Esophagus mucosa (tissue), 1 donor: ENCODE data around the gene ZNF592. TPM values are rescaled to one million over a fixed set of nuclear protein-coding genes. Genes with fewer than 3 reads are reported as not detected.

Experiments
- ATAC-seq: fragments of 200-7000 bp; cut with Tn5 transposase; one replicate; pipeline ENCODE4 v1.9.1; 2020
- total RNA-seq: library from RNA; stranded (reverse); gene quantifications from one replicate; pipeline ENCODE4 v1.2.4, GENCODE V29; 2023
- donor health status: DM: yes; HTN: yes; CAD: no.

Gene ZNF592
- total RNA-seq, 1 donor from 2014 or later: 12.6 TPM

DNA sequence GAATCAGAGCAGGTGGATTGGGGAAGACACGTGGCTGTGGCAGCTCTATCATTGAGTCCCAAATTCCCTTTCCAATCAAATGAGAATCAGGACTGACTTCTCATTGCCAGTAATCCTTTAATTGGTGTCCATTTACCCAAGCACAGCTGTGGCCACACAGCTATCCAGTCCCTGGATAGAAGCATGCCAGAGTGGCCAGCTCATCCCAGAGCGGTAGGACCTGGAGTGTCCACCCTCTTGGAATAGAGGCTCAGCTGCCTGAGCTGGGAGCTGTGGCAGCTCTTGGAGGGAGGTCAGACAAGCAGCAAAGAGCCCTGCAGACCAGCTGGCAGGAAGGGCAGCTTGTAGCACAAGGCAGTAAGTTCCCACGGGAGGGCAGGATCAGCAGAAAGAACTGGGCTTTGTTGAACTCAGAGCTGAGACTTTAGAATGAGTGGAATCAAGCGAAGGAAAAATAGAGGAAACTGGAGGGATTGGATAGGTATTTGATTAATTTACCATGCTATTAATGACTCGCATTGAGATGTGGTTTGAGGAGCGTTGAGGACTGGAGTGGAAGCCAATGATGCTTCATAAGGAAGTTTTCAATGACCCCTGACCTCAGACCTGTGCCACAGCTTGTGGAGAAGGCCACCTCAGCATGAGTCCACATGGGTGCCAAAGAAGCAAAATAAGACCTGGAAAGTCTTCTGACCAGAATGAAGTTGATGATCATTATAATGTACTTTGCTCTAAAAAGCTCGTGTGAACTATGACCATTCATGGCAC, 61.9 kb downstream of the ZNF592 start:
- no peak for ATAC-seq

DNA sequence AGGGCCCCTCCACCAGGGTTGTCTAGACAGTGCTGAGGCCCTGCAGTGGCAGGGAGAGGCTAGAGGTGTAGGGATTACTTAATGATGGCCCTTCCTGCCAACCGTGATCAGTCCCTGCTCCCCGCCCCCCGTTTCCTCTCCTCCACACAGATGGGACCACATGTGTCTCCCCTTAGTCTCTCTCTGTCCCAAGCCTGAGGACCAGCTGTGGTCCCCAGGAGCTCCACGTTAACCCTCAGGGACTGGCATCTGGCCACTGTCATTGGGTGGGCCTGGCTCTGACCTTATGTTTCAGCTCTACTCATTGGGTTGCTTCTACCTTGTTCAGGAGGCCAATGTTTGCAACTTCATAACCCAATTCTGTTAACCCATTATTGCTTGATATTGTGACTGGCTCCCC, 62.8 kb downstream of the ZNF592 start:
- peak; percentile 36 for ATAC-seq

DNA sequence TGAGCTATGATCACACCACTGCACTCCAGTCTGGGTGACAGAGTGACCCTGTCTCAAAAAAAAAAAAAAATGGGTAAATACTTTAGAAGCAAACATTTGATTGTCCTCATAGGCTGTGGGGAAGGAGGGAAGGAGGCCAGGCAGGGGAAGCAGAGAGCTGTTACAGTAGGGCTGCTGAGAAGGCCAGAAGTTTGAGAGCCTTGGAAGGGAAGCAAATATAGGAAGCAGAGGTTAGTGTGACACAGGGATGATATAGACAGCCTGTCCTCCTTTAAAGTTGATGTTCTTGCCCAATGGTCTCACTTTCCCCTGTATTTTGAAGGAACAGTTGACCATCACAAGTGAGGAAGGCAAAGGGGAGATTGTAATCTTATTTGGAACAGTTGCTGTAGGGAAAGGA, 63.4 kb downstream of the ZNF592 start:
- no peak for ATAC-seq

DNA sequence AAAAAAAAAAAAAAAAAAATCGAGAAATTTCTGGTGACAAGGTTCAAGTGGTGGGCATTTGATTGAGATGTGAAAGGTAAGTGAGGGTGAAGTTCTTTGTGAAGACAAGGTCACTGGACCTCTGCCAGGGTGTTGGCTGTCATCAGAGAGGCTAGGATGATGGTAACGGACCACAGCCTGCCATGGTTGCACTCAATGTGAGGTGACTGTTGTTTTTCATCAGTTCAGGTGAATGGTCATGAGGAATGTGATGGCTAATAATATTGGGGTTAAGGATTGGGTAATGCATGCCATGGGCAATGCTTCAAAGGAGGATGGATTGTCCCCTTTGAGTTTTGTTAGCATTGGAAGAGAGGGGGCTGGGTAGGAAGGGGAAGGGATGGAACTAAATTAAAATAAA, 64.5 kb downstream of the ZNF592 start:
- ATAC-seq: no peak

DNA sequence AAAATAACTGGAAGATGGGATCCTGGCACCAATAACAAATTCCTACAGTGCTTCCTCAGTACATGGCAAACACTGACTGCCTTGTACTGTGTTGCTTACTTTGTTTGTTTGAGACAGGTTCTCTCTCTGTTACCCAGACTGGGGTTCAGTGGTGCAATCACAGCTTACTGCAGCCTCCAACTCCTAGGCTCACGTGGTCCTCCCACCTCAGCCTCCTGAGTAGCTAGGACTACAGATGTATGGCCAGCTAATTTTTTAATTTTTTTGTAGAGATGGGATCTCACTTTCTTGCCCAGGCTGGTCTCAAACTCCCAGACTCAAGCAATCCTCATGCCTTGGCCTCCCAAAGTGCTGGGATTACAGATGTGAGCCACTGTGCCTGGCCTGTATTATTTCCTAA, 65.0 kb downstream of the ZNF592 start:
- no peak for ATAC-seq

DNA sequence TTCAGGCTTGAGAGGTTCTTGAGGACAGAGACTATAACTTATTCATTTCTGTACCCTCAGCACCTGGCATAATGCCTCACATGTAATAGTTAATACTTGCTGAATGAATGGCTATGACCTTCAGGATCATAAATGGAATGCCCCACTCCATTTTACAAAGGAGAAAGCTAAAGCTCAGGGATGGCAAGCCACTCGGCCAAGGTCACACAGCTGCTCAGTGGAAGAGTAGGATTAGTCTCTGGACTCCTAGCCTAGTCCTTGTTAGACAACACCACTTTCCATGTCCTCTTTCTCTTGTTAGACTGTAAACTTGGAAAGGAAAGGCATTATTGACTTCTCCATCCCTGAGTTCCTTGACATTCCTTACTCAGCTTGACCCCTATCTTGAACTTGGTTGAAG, 65.5 kb downstream of the ZNF592 start:
- no peak for ATAC-seq

DNA sequence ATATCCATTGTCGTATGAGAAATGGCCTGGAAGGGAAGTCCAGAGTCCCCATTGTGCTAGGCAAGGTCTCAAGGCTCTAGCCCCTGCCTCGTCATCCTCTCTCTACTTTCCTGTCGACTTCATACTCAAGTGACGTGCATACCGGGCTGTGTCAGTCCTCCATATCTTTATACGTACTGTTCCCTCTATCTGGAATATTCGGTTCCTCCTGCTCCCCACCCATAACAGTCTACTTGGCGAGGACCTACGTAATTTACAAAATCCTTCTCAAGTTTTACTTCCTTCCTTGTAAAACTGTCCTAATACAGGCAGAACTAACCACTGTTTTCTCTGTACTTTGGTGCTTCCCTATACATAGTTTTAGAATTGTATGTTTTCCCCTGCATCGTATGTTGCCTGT, 66.5 kb downstream of the ZNF592 start:
- ATAC-seq: no peak

DNA sequence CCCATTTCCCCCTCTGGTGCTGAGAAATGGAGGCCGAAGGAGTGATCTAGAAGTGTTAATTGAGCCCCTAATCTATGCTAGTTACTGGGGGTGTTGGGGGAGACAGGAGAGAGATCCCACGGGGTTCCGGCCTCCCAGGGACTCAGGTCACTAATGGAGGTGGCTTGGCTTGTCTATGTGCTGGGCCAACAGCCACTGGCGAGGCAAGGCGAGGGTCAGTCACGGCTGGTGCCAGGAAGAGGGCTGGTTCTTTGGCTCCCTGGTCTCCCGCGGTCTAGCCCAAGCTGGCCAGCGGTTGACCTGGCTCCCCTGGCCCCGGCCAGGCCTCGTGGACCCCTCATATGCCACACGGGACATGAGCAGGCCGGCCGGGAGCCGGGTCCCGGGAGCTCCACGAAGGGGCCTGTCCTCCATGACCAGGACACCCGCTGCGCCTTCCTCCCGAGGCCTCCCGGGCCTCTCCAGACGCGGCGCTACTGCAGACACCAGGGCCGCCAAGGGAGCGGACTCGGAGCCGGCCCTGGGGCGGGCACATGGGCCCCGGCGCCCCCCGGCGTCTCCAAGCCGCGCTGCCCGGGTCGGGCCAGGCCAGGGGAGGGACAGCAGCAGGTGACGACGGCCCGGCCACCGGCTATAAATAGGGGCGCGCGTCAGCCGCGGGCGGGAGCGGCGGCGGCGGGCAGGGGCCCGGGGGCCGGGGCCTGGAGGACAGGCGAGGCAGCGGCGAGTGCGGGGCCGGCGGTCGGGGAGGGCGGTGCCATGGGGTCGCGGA, 68.5 kb downstream of the ZNF592 start, which contains the start of gene ALPK3:
TSS of gene ALPK3 (plus strand) at position 663 of the 772 bp plus-strand sequence. CDS start at position 760, 97 bp downstream.
- peak; percentile 12 for ATAC-seq

DNA sequence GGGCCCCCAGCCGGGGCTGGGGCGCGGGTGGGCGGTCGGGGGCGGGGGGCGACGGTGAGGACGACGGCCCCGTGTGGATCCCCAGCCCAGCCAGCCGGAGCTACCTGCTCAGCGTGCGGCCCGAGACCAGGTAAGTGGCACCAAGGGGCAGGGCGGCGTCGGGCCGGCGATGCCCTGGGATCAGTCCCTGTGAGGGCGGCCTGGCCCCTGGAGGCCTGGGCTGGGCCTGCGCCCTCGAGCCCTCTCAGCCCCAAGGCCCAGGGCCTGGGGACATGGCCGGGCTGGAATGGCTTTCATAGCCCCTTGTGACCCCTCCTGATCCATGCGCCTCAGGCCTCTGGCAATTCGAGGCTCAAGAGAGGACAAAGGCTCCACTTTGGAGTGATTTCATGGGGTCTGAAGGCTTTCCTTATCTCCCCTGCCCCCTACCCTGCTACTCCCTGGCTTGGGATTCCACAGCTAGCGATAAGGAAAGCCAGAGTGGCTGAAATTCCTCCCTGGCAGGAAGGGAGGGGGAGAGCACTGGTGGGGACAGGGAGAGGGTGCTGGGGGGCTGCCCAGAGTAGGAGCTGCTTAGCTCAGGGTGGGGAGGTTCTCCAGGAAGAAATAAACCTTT, 69.2 kb downstream of the ZNF592 start:
- peak; percentile 14 for ATAC-seq

DNA sequence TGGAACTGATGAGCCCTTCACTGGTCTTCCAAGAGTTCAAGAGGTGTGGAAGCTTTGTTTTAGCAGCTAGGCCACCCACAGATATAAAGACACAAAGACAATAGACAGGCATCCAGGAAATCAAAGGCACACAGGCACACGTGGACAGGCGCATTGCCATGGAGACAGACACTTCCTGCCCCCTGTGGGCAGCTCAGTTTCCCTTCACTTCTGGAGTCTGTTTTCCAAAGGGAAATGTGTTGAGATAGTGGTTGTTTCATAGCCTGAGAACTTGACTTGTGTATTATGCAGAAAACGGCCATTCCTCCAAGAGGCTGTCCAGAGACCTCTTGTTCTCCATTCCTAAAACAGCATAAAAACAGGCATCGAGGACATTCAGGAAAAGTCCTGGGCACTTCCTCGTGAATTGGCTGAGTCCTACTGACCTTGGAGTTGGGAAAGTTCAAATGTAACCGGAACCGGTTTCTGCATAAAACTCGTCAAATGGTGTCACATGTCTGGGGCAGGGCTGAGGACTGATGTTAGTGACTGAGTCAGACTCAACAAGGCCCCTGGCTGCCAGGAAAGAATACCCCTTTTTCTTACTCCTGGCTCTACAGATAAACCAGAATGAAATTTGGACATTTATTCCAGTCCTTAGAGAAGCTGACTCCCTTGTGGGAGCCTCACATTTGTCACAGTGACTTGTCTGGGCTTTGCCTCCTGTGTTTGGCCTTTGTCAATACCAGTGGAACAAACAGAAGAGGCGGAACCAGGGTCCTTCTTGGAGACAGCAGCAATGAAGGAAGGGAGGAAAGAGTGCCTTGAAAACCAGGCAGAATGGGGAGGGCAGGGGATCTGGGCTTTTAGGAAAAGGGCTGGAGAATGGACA, 70.1 kb downstream of the ZNF592 start:
- peak; percentile 50 for ATAC-seq

DNA sequence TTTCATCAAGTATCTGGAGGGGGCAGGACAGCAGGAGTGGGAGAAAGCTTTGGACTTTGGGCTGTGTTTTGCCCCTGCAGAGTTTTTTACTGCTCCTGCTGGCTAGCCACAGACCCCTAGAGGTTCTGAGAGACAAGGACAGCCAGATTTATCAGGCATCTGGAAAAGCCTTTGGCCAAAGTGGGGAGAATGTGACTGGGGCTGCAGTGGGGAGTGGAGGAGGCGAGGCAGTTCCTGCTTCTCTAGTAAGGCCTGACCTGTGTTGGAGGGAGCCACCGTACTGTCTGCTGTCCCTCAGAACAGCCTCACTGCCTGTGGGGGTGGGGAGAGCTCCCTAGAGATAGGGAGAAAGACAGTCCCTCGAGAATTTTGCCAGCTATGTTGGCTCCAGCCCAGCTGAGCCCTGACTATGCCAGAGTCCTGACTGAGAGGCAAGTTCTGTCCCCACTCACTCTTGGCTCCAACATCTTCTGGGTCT, 70.9 kb downstream of the ZNF592 start:
- ATAC-seq: peak; percentile 32

DNA sequence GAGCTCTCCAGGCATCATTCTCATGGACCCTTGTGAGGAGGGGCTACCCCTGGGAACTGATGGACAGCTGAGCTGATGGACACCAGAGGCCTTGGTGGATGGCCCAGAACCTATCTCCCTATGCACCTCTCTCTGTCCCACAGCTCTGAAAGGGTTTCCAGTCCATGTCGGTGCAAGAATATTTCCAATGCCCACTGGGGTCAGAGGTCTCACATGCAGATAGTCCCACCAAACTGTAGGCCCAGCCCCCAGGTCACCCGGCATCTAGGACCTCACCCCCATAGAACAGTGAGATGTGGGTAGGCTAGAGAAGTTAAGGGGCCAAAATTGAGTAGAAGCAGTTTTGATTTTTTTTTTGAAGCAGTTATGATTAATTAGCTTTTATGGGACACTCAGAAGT, 71.4 kb downstream of the ZNF592 start:
- no peak for ATAC-seq

DNA sequence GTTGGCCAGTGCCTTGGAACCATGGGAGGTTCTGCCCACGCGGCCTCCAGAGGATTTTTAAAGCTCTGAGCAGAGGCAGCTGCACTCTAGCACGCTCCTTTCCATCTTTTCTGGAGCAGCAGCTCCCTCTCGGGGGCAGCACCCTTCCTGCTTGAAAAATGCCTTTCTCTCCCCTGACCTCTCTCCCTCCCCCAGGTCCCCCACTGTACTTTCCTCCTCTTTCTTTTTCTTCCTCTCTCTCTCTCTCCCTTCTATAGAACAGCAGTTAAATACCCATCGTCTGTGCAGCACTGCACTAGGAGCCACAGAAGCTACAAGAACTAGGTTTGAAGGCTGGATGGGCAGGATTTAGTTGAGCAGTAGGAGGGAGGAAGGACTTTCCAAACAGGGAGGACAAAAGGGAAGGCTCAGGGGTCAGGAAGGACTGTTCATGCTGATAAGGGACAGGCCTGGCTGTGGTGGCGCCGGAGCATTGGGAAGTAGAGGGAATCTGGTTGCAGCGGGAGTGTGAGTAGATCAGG, 73.2 kb downstream of the ZNF592 start:
- no peak for ATAC-seq

DNA sequence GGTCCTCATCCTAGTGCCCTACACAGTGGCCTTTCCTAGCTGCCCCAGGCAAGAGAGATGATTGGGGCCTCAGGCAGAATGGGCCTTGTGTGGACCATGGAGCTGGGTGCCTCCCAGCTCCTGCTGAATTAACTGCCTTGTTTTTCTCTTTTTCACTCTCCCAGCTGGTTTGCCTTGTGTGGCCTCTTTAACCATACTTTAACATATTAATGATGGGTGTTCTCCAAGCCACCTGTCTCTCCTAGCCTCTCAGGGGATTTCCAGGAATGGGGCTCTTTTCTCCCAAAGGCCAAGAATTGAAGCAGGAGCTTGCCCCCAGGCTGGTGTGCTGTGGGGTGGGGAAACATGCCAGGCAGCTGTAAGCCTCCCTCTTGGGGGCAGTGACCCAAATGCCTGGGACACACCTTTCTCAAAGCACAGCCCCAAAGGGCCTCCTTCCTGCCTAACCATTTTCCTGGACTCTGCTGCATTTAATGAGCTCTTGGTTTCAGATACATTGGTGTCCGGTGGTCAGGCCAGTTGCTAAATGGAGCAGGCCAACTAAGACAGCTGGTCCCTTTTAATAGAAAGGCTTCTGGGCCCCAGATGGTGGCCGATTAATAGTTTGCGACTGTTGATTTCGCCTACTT, 74.4 kb downstream of the ZNF592 start:
- no peak for ATAC-seq

DNA sequence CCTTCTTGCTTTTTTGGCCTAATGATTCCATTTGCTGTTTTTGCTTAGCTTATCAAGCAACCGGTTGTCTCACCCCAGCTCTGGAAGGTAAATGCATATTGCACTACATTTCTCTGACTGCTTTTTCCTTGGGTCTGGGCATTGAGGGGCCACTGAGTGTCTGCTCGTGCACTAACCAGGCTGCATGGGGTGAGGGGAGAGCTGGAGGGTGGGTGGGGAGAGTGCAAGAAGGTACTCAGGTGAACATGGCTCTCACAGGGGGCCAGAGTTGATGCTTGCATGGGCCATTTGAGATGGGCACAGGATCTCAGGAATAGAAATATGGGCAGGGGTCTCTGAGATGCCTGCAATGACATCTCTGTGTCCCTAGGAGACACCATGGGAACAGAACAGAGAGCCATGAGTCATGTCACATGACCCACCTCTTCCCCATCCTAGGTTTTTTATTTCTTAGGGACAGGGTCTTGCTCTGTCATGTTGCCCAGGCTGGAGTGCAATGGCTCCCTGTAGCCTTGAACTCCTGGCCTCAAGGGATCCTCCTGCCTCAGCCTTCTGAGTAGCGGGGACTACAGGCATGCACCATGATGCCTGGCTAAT, 75.0 kb downstream of the ZNF592 start:
- no peak for ATAC-seq

DNA sequence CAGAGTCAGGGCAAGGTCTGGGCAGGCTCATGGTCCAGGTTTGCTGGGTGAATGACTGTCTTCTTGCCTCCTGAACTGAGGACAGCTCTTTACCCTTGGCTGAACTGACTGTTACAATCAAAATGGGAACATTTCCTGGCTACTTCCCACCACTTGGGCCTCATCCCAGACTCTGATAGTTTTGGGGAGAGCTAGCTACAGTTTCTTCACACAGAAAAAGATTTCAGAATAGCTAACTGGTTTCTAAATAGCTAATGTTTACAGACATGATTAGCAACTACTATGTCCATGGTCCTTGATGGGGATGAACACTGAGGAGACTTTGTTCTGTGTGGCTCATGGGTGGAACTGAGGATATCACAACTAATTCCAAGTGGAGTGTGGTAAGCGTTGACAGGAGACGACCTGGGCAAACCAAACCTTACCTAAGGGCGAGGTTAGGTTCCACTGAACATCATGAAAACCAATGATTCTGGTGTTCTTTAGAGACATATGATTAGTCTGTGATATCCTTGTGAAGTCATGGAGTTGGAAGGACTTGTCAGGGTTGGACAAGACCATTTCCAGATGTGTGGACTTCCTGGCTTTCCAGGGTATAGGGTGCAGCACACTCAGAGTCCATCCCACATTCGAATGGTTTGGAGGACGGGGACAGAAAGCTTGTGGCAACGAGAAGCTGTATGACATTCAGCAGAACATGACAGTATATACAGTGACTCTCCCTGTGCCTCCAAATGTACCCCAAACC, 76.0 kb downstream of the ZNF592 start:
- ATAC-seq: no peak

DNA sequence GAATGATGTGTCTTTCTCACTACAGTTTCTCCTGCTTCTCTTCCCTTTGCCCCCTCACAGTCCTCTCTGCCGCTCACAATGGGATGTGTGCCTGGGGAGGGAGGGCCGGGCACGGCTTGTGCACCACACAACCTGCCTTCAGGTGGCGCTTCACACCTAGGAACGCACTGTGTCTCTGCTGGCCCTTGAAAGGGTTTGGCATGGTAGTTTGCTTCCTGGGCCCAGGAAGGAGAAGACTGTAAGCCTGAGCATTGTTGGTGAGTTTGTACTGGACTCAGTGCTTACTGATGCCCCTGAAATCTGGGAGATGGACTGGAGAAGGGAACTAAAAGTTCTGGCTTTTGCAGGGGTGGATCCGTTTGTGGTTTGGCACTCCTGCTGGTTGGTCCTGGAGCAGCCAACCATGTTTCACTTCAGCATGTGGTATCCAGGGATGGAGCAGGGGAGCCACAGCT, 78.0 kb downstream of the ZNF592 start:
- peak; percentile 62 for ATAC-seq

DNA sequence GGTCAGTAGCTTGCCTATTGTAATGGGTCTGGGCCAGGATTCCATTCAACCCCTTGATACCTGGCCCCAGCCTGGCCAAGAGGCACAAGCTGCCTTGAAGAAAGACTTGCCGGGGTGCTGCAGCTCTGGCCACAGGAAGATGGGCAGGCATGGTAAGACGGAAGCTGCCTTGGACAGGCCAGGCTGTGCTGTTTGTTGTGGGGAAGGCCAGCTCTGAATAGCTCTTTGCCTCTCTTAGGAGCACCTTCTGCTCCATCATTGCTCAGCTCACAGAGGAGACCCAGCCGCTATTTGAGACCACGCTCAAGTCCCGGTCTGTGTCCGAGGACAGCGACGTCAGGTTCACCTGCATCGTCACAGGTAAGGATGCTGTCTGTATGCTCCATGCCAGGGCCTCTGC, 78.9 kb downstream of the ZNF592 start:
- ATAC-seq: no peak

DNA sequence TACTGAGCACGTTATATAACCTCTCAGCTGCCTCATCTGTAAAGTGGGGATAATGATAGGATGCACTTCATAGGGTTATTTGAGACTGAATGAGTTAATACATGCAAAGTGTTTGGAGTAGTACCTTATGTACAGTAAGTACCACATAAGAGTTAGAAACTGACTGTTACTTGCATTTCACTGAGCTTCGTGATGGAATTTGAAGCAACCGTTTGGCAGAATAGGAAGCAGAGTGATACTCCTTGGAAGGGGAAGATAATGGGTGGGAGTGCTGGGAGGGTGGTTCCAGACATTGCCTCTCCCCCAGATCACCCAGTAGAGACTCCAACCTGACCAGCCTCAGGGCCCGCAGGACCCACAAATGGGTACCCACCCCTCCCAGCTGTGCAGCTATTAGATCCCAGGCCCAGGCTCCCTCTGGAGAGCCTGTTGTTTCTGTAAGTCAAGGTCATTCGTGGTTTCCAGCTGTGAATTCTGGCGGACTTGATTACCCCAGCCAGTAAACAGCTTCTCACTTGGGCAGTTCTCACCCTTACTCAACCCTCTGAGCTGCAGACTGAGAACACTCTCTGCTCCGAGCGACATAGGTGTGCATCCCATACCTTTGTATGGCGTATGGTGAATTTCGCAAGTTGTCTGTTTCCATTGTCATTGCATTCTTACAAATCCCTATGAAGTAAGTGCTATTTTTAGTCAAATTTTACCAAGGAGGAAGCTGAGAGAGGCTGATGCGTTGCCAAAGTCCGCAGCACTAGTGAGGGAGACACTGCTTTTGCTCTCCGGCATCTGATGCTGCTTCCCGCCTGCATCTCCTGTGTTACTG, 79.9 kb downstream of the ZNF592 start:
- ATAC-seq: no peak
